ENCODE data around the gene FOXP1.

GRCh38 chr3:71214016-71214415 is 369.5 kb downstream of the FOXP1 start:
- no peak for TF ChIP-seq TAF1 (IDR thresholded peaks at IDR 0.05; ENCODE audit: borderline replicate concordance, insufficient read depth, low read length)
- no peak for TF ChIP-seq SIN3A (IDR thresholded peaks at IDR 0.05; ENCODE audit: borderline replicate concordance, insufficient read depth, low read length)
